HG03457 (cell line): ENCODE data around the gene PPM1N.

Experiments
- ATAC-seq: cut with Tn5 transposase; IDR thresholded peaks from one replicate; pipeline ENCODE4 v1.9.1; 2021; ENCODE audit warnings: moderate number of reproducible peaks; ENCODE audit not compliant: unreplicated experiment

The PPM1N gene

GRCh38 chr19:45498411-45499195 lies at the start of gene PPM1N:
TSS of gene PPM1N (plus strand) at chr19:45498443. CDS start at chr19:45498473, 30 bp downstream.
- no peak for ATAC-seq

- no peak for ATAC-seq
Measured at GRCh38 chr19:45448887-45449299, 49.4 kb upstream of the PPM1N start.

- no peak for ATAC-seq
Measured at GRCh38 chr19:45450012-45450333, 48.3 kb upstream of the PPM1N start.

- no peak for ATAC-seq
Measured at GRCh38 chr19:45451131-45451849, 47.0 kb upstream of the PPM1N start.

GRCh38 chr19:45451850-45452387 lies 46.3 kb upstream of the PPM1N start:
- no peak for ATAC-seq

GRCh38 chr19:45455707-45456499 lies 42.3 kb upstream of the PPM1N start:
- ATAC-seq: no peak

- no peak for ATAC-seq
Measured at GRCh38 chr19:45456500-45456815, 41.8 kb upstream of the PPM1N start.

- no peak for ATAC-seq
Measured at GRCh38 chr19:45457776-45458175, 40.5 kb upstream of the PPM1N start.

- ATAC-seq: no peak
Measured at GRCh38 chr19:45460807-45461347, 37.4 kb upstream of the PPM1N start.

- no peak for ATAC-seq
Measured at GRCh38 chr19:45462174-45462573, 36.1 kb upstream of the PPM1N start.

GRCh38 chr19:45463241-45463640 lies 35.0 kb upstream of the PPM1N start:
- ATAC-seq: no peak

- ATAC-seq: no peak
Measured at GRCh38 chr19:45464274-45464673, 34.0 kb upstream of the PPM1N start.

- ATAC-seq: no peak
Measured at GRCh38 chr19:45464852-45465441, 33.3 kb upstream of the PPM1N start.

GRCh38 chr19:45467115-45467455 lies 31.2 kb upstream of the PPM1N start:
- ATAC-seq: no peak

GRCh38 chr19:45467456-45468158 lies 30.6 kb upstream of the PPM1N start, which contains the start of gene FOSB:
TSS of gene FOSB (plus strand) at chr19:45467996. CDS start at chr19:45468587, 591 bp downstream.
- no peak for ATAC-seq

- ATAC-seq: no peak
Measured at GRCh38 chr19:45468159-45468651, 30.0 kb upstream of the PPM1N start.

- ATAC-seq: peak; percentile 8
Measured at GRCh38 chr19:45468803-45469131, 29.5 kb upstream of the PPM1N start.

- ATAC-seq: peak; percentile 47
Measured at GRCh38 chr19:45469132-45469944, 28.9 kb upstream of the PPM1N start.
